CD4-positive, alpha-beta T cell treated with Interleukin-4 for 4 hours (primary cell): ENCODE results near the gene RNPS1.

Experiments
- DNase-seq: peaks from one replicate; pipeline ENCODE4 v3.0.0-alpha.2; 2020

Gene RNPS1

GRCh38 chr16:2233872-2234812 is 33.8 kb downstream of the RNPS1 start:
- no peak for DNase-seq

DNA sequence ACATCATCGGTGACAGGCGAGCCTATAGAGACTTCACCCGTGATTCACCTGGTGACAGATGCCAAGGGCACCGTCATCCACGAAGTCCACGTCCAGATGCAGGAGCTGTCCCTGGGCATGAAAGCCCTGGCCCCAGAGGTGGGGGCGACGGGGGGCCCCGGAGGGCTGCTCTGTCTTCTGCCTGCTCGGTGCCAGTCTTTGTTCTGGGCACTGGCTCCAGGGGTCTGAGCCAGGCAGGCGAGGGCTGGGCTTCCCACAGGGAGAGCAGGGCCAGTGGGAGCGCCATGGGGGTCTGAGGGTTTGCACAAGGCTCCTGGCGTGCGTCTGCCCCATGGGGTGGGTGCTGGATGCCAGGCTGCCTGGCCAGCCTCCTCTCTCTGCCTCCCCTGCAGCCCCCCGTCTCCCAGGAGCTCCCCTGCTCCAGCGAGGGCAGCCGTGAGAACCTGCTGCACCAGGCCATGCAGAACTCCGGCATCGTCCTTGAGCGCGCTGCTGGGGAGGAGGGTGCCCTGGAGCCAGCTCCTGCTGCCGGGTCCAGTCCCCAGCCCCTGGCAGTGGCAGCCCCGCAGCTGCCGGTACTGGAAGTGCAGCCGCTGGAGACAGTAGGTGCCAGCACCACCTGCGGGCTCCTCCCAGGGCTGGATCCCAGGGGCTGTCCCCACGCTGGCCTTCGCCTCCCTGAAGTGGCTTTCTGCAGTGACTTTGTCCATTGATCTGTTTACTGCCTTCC is 34.7 kb downstream of the RNPS1 start:
- no peak for DNase-seq

DNA sequence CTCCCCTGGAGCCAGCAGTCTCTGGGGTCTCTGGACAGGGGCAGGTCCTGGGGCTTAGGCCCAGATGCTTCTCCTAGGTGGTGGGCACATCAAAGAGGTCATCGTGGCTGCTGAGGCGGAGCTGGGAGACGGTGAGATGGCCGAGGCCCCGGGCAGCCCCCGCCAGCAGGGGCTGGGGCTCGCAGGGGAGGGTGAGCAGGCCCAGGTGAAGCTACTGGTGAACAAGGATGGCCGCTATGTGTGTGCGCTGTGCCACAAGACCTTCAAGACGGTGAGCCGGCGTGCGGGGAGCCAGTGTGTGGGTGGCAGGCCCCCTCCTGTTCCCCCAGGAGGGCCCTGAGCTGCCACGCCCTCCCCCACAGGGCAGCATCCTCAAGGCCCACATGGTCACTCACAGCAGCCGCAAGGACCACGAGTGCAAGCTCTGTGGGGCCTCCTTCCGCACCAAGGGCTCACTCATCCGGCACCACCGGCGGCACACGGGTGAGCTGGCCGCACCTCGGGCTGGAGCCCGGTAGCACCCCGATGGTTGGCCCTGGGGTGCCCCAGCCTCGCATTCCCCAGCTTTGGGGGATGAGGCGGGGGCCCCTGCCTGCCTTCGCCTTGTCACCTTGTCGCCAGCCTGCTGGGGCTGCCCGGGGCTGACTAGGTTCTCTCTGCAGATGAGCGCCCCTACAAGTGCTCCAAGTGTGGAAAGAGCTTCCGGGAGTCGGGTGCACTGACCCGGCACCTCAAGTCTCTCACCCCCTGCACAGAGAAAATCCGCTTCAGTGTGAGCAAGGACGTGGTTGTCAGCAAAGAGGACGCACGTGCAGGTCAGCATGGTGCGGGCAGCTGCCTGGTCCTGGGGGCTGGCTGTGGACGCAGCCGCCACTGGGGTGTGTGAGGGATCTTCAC is 35.6 kb downstream of the RNPS1 start:
- no peak for DNase-seq

GRCh38 chr16:2231016-2231931 is 36.7 kb downstream of the RNPS1 start:
- no peak for DNase-seq

GRCh38 chr16:2230376-2230775 is 37.5 kb downstream of the RNPS1 start:
- no peak for DNase-seq

DNA sequence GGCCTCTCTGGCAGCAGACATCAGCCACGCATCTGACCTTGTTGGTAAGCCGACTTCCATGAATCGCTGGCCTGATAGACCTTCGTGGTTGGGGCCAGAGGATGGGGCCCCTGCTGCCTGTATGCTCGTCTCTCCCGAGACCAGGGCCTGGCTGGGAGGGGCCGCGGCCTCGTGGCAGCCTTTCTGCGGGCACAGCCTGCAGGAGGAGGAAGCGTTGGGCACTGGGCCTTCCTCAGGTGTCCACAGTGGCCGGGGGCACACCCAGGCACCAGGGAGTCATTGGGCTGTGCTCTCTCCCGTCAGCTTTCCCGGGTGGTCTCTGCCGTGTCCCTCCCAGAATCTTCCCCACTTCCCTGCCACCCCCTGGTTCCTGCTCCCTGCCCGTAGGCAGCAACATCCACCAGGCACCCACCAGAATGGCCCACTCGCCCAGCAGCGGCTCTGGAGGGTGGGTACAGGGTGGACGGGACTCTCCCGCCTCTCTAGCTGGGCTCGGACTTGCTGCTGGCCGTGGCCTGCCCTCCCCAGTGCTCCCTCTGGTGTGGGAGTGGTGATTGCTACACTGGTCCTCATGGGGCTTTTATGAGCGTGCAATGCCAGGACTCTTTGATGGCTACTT is 38.2 kb downstream of the RNPS1 start:
- DNase-seq: no peak

- DNase-seq: no peak
These were observed 38.8 kb downstream of the RNPS1 start for GRCh38 chr16:2229091-2229490.

DNA sequence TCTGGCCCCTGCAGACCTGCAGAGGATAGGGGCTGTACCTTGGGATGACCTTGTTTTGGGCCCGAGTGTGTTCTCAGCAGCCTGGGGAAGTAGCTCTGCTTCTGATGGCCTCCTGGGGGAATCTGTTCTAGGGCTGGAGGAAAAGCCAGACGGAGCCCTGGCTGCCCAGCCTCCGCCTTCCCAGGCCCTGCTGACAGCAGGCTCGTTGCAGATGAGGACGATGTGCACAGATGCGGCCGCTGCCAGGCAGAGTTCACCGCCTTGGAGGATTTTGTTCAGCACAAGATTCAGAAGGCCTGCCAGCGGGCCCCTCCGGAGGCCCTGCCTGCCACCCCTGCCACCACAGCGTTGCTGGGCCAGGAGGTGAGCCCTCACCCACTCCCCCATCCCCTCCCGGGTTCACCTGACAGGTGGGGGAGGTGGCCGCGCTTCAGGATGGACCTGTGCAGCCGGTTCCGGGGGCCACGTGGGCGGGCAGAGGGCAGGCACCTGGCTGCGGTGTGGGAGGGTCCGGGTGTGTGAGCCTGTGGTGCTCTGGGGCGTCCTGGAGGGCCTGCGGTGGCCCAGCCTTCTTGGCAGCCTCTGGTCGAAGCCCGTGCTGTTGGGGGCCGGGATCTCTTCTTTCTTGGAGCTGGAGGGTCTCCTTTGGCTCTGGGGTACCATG is 39.6 kb downstream of the RNPS1 start:
- DNase-seq: no peak

DNA sequence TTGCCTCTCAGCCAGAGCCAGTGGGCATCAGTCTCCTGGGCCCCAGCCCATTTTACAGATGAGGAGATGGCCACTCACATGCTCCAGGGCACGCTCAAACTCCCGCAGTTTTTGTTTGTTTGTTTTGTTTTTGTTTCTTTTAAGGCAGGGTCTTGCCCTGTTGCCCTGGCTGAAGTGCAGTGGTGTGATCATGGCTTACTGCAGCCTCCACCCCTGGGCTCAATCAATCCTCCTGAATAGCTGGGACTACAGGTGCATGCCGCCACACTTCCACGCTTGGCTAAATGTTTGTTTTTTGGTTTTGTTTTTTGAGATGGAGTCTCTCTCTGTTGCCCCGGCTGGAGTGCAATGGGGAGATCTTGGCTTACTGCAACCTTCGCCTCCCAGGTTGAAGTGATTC is 41.0 kb downstream of the RNPS1 start:
- DNase-seq: no peak

- DNase-seq: no peak
These were observed 41.6 kb downstream of the RNPS1 start for GRCh38 chr16:2226245-2226793.

- peak; percentile 13 for DNase-seq
These were observed 43.9 kb downstream of the RNPS1 start for GRCh38 chr16:2223942-2224486.

GRCh38 chr16:2223221-2223941 is 44.5 kb downstream of the RNPS1 start, which contains the start of gene E4F1:
TSS of gene E4F1 (plus strand) at chr16:2223591. CDS start at chr16:2223614, 23 bp downstream.
- peak; percentile 99 for DNase-seq

- no peak for DNase-seq
These were observed 51.6 kb downstream of the RNPS1 start for GRCh38 chr16:2216330-2216729.

DNA sequence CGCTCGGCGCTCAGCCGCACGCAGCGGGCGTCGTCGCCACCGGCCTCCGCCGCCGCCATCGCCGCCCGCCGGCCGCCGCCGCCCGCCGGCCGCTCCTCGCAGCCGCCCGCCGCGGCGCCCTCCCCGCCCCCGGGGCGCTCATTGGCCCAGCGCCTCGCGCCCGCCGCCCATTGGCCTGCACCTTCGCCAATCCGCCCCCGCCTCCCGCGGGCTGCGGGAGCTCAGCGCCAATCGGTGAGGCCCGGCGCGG is 53.3 kb downstream of the RNPS1 start, which contains the start of gene PGP:
TSS of gene PGP (minus strand) at position 122 of the 250 bp plus-strand sequence. CDS start at position 59, 63 bp downstream.
- DNase-seq: no peak

DNA sequence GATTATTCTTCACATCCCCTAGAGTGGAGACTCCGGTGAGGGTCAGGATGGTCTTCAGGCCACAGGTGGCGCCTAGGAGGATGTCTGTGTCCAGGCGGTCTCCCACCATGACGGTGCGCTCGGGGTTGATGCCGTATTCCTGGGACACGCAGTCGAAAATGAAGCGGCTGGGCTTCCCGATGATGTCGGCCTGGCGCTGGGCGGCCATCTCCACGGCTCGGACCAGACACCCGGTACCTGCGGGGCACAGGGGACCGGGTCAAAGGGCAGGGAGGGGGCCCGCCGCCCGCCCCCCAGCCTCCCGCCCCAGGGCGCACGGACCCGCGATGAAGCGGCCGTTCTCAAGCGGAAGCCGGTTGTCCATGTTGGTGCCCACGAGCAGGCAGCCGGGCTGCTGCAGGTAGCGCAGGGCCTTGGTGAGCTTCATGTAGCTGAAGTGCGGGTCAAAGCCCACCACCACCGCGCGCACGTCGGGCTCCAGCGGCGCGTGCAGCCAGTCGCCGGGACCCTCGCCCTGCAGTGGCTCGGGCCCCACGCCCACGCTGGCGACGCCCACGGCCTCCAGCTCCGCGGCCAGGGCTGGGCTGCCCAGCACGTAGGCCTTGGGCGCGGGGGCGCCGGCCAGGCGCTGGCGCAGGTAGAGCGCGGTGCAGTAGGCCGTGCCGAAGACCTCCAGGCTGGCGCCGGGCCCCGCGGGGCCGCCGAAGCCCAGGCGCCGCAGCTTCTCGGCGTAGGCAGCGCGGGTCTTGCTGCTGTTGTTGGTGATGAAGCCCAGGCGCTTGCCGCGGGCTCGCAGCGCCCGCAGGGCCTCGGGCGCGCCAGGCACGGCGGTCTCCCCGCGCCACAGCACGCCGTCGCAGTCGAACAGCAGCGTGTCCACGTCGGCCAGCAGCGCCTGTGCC is 53.9 kb downstream of the RNPS1 start:
- no peak for DNase-seq

- DNase-seq: no peak
These were observed 55.3 kb downstream of the RNPS1 start for GRCh38 chr16:2212362-2213324.

GRCh38 chr16:2211923-2212347 is 56.0 kb downstream of the RNPS1 start:
- DNase-seq: no peak
